Osteoblast (primary cell): Measurements from ENCODE around the gene SPATA1. TPM values are rescaled to one million over a fixed set of nuclear protein-coding genes. Genes with fewer than 3 reads are reported as not detected.

ENCODE experiments used
- DNase-seq: peaks from one replicate; pipeline ENCODE4 v3.0.0; 2011; ENCODE audit warnings: low spot score, mixed read lengths; ENCODE audit not compliant: insufficient read length; ENCODE audit errors: missing footprints
- H2AFZ ChIP-seq: 2 replicates; pipeline ENCODE4 v1.6.0; 2011; ENCODE audit warnings: mild to moderate bottlenecking, low read length
- H3K27ac ChIP-seq: 2 replicates; pipeline ENCODE4 v1.5.1; 2011; ENCODE audit warnings: mild to moderate bottlenecking, low read depth, low read length, moderate library complexity
- H3K27me3 ChIP-seq: 2 replicates; pipeline ENCODE4 v1.6.0; 2012; ENCODE audit warnings: mild to moderate bottlenecking, control low read depth, inconsistent platforms, low read length, moderate library complexity; ENCODE audit not compliant: insufficient read depth
- H3K36me3 ChIP-seq: 2 replicates; pipeline ENCODE4 v1.5.1; 2011; ENCODE audit warnings: mild to moderate bottlenecking, low read length, control low read depth, moderate library complexity; ENCODE audit not compliant: insufficient read depth
- H3K4me1 ChIP-seq: 2 replicates; pipeline ENCODE4 v1.5.1; 2011; ENCODE audit warnings: mild to moderate bottlenecking, low read length, control low read depth, moderate library complexity; ENCODE audit not compliant: insufficient read depth
- H3K4me2 ChIP-seq: 2 replicates; pipeline ENCODE4 v1.6.0; 2011; ENCODE audit warnings: mild to moderate bottlenecking, low read length; ENCODE audit not compliant: insufficient read depth
- H3K4me3 ChIP-seq: fragments of 200-600 bp; sonication (generic); 3 replicates; pipeline ENCODE4 v1.5.1; 2012; ENCODE audit warnings: mild to moderate bottlenecking, low read length, inconsistent platforms; ENCODE audit not compliant: insufficient read depth
- H3K79me2 ChIP-seq: 2 replicates; pipeline ENCODE4 v1.6.0; 2012; ENCODE audit warnings: mild to moderate bottlenecking, low read length, control low read depth, inconsistent platforms; ENCODE audit not compliant: insufficient read depth
- H3K9me3 ChIP-seq: 2 replicates; pipeline ENCODE4 v1.5.1; 2011; ENCODE audit warnings: low read depth, low read length, control low read depth
- H4K20me1 ChIP-seq: 2 replicates; pipeline ENCODE4 v1.6.0; 2012; ENCODE audit warnings: mild to moderate bottlenecking, low read length, control low read depth; ENCODE audit not compliant: insufficient read depth
- CTCF ChIP-seq: IDR thresholded peaks from 2 replicates; pipeline ENCODE4 v1.5.1; 2011; ENCODE audit warnings: mild to moderate bottlenecking, low read depth, low read length, moderate library complexity; ENCODE audit errors: extremely low read depth
- total RNA-seq: library from RNA; depleted of rRNA; stranded (reverse); fragments of >200 nt; gene quantifications from 2 replicates; pipeline ENCODE4 v1.2.3, GENCODE V29; 2012

Gene SPATA1
- total RNA-seq, 1 donor, result 1.8 TPM

- Histone ChIP-seq H2AFZ (no peak overlapping the region), H3K36me3 (peaks cover 4% of the 10 kb centered on the region), H3K27me3 (no peaks in the 10 kb centered on the region), H3K27ac (no peak overlapping the region), H3K79me2 (peaks cover 26% of the 10 kb centered on the region), H3K4me1 (peaks cover 12% of the 10 kb centered on the region), H3K4me3 (no peak overlapping the region), H3K9me3 (no peaks in the 10 kb centered on the region), H4K20me1 (peaks cover 12% of the 10 kb centered on the region), H3K4me2 (no peak overlapping the region)
- TF ChIP-seq CTCF, result no peak
- no peak for DNase-seq
Observed at GRCh38 chr1:84509029-84509428, 2.8 kb downstream of the SPATA1 start.

- TF ChIP-seq CTCF, result no peak
- Histone ChIP-seq H3K79me2 (peaks cover 14% of the 10 kb centered on the region), H2AFZ (no peak overlapping the region), H3K4me2 (no peak overlapping the region), H3K27me3 (no peaks in the 10 kb centered on the region), H3K36me3 (peaks cover 4% of the 10 kb centered on the region), H3K9me3 (no peaks in the 10 kb centered on the region), H4K20me1 (peaks cover under 1% of the 10 kb centered on the region), H3K4me3 (no peak overlapping the region), H3K27ac (no peak overlapping the region), H3K4me1 (peaks cover 7% of the 10 kb centered on the region)
- DNase-seq, result no peak
Observed at GRCh38 chr1:84510165-84510564, 4.0 kb downstream of the SPATA1 start.

- no peak for DNase-seq
- Histone ChIP-seq H3K4me3 (no peak overlapping the region), H3K36me3 (peaks cover 4% of the 10 kb centered on the region), H2AFZ (no peak overlapping the region), H4K20me1 (no peaks in the 10 kb centered on the region), H3K4me1 (peaks cover 7% of the 10 kb centered on the region), H3K4me2 (no peak overlapping the region), H3K27me3 (no peaks in the 10 kb centered on the region), H3K79me2 (peaks cover 10% of the 10 kb centered on the region), H3K9me3 (no peaks in the 10 kb centered on the region), H3K27ac (no peak overlapping the region)
- TF ChIP-seq CTCF, result no peak
Observed at GRCh38 chr1:84510668-84511067, 4.5 kb downstream of the SPATA1 start.

GRCh38 chr1:84524590-84524989 lies 18.4 kb downstream of the SPATA1 start:
- H3K27ac ChIP-seq, result no peak overlapping the region
- H4K20me1 ChIP-seq, result no peaks in the 10 kb centered on the region
- H2AFZ ChIP-seq, result no peak overlapping the region
- no peaks in the 10 kb centered on the region for H3K36me3 ChIP-seq
- H3K4me1 ChIP-seq, result no peaks in the 10 kb centered on the region
- no peak overlapping the region for H3K4me3 ChIP-seq
- DNase-seq, result no peak
- H3K4me2 ChIP-seq, result no peak overlapping the region
- no peaks in the 10 kb centered on the region for H3K79me2 ChIP-seq
- TF ChIP-seq CTCF, result no peak
- no peaks in the 10 kb centered on the region for H3K27me3 ChIP-seq
- no peaks in the 10 kb centered on the region for H3K9me3 ChIP-seq
